Measurements from ENCODE around the gene STARD3. TPM values are rescaled to one million over a fixed set of nuclear protein-coding genes. Genes with fewer than 3 reads are reported as not detected.

Gene STARD3
- total RNA-seq, 1 donor from 2014 or later, result 51.2 TPM

- peaks cover 5% of the 10 kb centered on the region for H3K4me1 Mint-ChIP-seq (ENCODE audit: low read depth, unreplicated experiment)
- FAIRE-seq, result no peak
These were observed 25.8 kb downstream of the STARD3 start for GRCh38 chr17:39662551-39663339.

GRCh38 chr17:39663340-39663687 lies 26.4 kb downstream of the STARD3 start:
- Histone ChIP-seq H3K4me2 (ENCODE audit: low read length) (no peak overlapping the region), H3K4me1 (ENCODE audit: insufficient read depth, low read length) (peaks cover 5% of the 10 kb centered on the region), H2AFZ (ENCODE audit: low read depth, low read length) (no peak overlapping the region), H3K9me3 (ENCODE audit: insufficient read depth, low read depth, low read length) (no peaks in the 10 kb centered on the region), H3K36me3 (ENCODE audit: insufficient read depth, low read length) (no peaks in the 10 kb centered on the region), H3K9ac (ENCODE audit: low read length) (no peak overlapping the region), H4K20me1 (ENCODE audit: insufficient read depth, low read length) (peaks cover 17% of the 10 kb centered on the region), H3K4me3 (ENCODE audit: insufficient read depth, low read depth, low read length) (no peak overlapping the region), H3K79me2 (ENCODE audit: insufficient read depth, low read length) (no peaks in the 10 kb centered on the region), H3K27ac (ENCODE audit: low read depth, low read length) (no peak overlapping the region), H3K27me3 (ENCODE audit: insufficient read depth, low read length) (peaks cover 15% of the 10 kb centered on the region)
- Mint-ChIP-seq H3K27me3 (ENCODE audit: low read depth, unreplicated experiment) (peaks cover 7% of the 10 kb centered on the region), H3K4me3 (ENCODE audit: unreplicated experiment) (no peak overlapping the region), H3K9me3 (ENCODE audit: unreplicated experiment) (no peaks in the 10 kb centered on the region), H3K36me3 (ENCODE audit: low read depth, unreplicated experiment) (peaks cover 8% of the 10 kb centered on the region), H3K4me1 (ENCODE audit: low read depth, unreplicated experiment) (peaks cover 4% of the 10 kb centered on the region), H3K27ac (ENCODE audit: unreplicated experiment) (no peak overlapping the region)
- FAIRE-seq, result no peak
- TF ChIP-seq CTCF (IDR thresholded peaks at IDR 0.05; ENCODE audit: insufficient read depth, low read depth, low read length), result no peak
- no peak for TF ChIP-seq EZH2 (IDR thresholded peaks at IDR 0.05; ENCODE audit: insufficient read depth, low read length)
- no peak for DNase-seq (ENCODE audit: low read depth)

More at GRCh38 chr17:39662551-39663339, 25.8 kb downstream of the STARD3 start:
- TF ChIP-seq CTCF (IDR thresholded peaks at IDR 0.05; ENCODE audit: insufficient read depth, low read depth, low read length) (no peak), EZH2 (IDR thresholded peaks at IDR 0.05; ENCODE audit: insufficient read depth, low read length) (no peak)
- peaks cover 7% of the 10 kb centered on the region for H3K27me3 Mint-ChIP-seq (ENCODE audit: low read depth, unreplicated experiment)
- H3K79me2 ChIP-seq (ENCODE audit: insufficient read depth, low read length), result no peaks in the 10 kb centered on the region
- H4K20me1 ChIP-seq (ENCODE audit: insufficient read depth, low read length), result peaks cover 22% of the 10 kb centered on the region
- no peak overlapping the region for H2AFZ ChIP-seq (ENCODE audit: low read depth, low read length)
- peaks cover 10% of the 10 kb centered on the region for H3K36me3 Mint-ChIP-seq (ENCODE audit: low read depth, unreplicated experiment)
- no peak overlapping the region for H3K4me3 Mint-ChIP-seq (ENCODE audit: unreplicated experiment)
- no peak overlapping the region for H3K9ac ChIP-seq (ENCODE audit: low read length)
- H3K4me3 ChIP-seq (ENCODE audit: insufficient read depth, low read depth, low read length), result no peak overlapping the region
- no peak for DNase-seq (ENCODE audit: low read depth)
- no peak overlapping the region for H3K4me2 ChIP-seq (ENCODE audit: low read length)
- no peaks in the 10 kb centered on the region for H3K9me3 ChIP-seq (ENCODE audit: insufficient read depth, low read depth, low read length)
- H3K27ac ChIP-seq (ENCODE audit: low read depth, low read length), result no peak overlapping the region
- H3K9me3 Mint-ChIP-seq (ENCODE audit: unreplicated experiment), result no peaks in the 10 kb centered on the region
- no peaks in the 10 kb centered on the region for H3K36me3 ChIP-seq (ENCODE audit: insufficient read depth, low read length)
- no peak overlapping the region for H3K27ac Mint-ChIP-seq (ENCODE audit: unreplicated experiment)
- peaks cover 15% of the 10 kb centered on the region for H3K27me3 ChIP-seq (ENCODE audit: insufficient read depth, low read length)
- peaks cover 5% of the 10 kb centered on the region for H3K4me1 ChIP-seq (ENCODE audit: insufficient read depth, low read length)
